K562 (cell line): ENCODE measurements around the gene OR2S2. TPM values are rescaled to one million over a fixed set of nuclear protein-coding genes. Genes with fewer than 3 reads are reported as not detected.
A peak's percentile ranks its signal among the peaks of the same experiment; 100 is the strongest.

Experiments
- ATAC-seq: fragments of 200-7000 bp; cut with Tn5 transposase; 3 replicates; pipeline ENCODE4 v1.9.1; 2020; ENCODE audit warnings: moderate library complexity
- BruUV-seq: library from RNA; stranded (reverse); fragments of 400-500 nt; replicated peaks from 2 replicates; lab custom pipeline; 2021; lab: Mats Ljungman, UMichigan
- CTCF ChIA-PET: fragments of 300-600 bp; formaldehyde crosslinking; extraction: SDS; loops from one replicate; lab custom pipeline; 2021; ENCODE audit warnings: low intra/inter-chr PET ratio; lab: Yijun Ruan, JAX
- POLR2A ChIA-PET: fragments of 300-600, 350-650 bp; sonication (Branson Sonifier 250); formaldehyde crosslinking; extraction: SDS; loops from one replicate; lab custom pipeline; 2021; ENCODE audit warnings: antibody characterized with exemption, inconsistent platforms; lab: Yijun Ruan, JAX
- DNase-seq, 4 experiments: peaks; one replicate each; pipeline versions ENCODE4 v3.0.0 to v3.0.0-alpha.2; 2011 to 2018; ENCODE audit warnings: low spot score in 3 of 4, mixed read lengths in 3 of 4; ENCODE audit errors: extremely low read depth in 1 of 4
- FAIRE-seq: peaks from 2 replicates; lab custom pipeline; 2011; peaks lifted over from hg19 to GRCh38; lab: Jason Lieb, UNC
- H2AFZ ChIP-seq: 2 replicates; pipeline ENCODE4 v1.6.0; 2011; ENCODE audit warnings: low read depth, low read length, control low read depth, inconsistent platforms
- H3K27ac ChIP-seq: fragments of 200-600 bp; 3 replicates; pipeline ENCODE4 v1.8.0; 2011; ENCODE audit warnings: low read depth, mild to moderate bottlenecking, control low read depth, inconsistent platforms, low read length, moderate library complexity, mixed read lengths; ENCODE audit errors: extremely low read depth
- H3K27me3 ChIP-seq, 2 experiments: fragments of 300-600 bp in 1 of 2; 2 replicates in 1 of 2; 3 replicates in 1 of 2; pipeline versions ENCODE4 v1.6.0 to v1.8.0; 2011; ENCODE audit warnings: inconsistent platforms in 2 of 2, low read length in 2 of 2, mild to moderate bottlenecking in 1 of 2, mixed read lengths in 1 of 2, moderate library complexity in 1 of 2; ENCODE audit not compliant: control insufficient read depth in 2 of 2, insufficient read depth in 2 of 2
- H3K36me3 ChIP-seq: fragments of 300-600 bp; 3 replicates; pipeline ENCODE4 v1.8.0; 2011; ENCODE audit warnings: mild to moderate bottlenecking, low read length, inconsistent platforms; ENCODE audit not compliant: control insufficient read depth, insufficient read depth
- H3K4me1 ChIP-seq, 2 experiments: fragments of 200-600 bp in 1 of 2; replicated peaks in 1 of 2; 2 replicates in 1 of 2; 3 replicates in 1 of 2; pipeline versions ENCODE4 v1.5.1 to v1.8.0; 2011; ENCODE audit warnings: inconsistent platforms in 2 of 2, low read length in 2 of 2, mild to moderate bottlenecking in 1 of 2, mixed read lengths in 1 of 2, moderate library complexity in 1 of 2; ENCODE audit not compliant: control insufficient read depth in 2 of 2, insufficient read depth in 2 of 2
- H3K4me2 ChIP-seq: 2 replicates; pipeline ENCODE4 v1.6.1; 2011; ENCODE audit warnings: low read length, control low read depth, inconsistent platforms, mixed read lengths; ENCODE audit not compliant: insufficient read depth
- H3K4me3 ChIP-seq: fragments of 200-600 bp; sonication (generic), shearing (Covaris generic); 2 replicates; pipeline ENCODE4 v1.5.1; 2016; ENCODE audit warnings: control low read depth, inconsistent platforms
- H3K79me2 ChIP-seq: fragments of 200-600 bp; 3 replicates; pipeline ENCODE4 v1.8.0; 2011; ENCODE audit warnings: low read length, inconsistent platforms; ENCODE audit not compliant: control insufficient read depth, insufficient read depth
- H3K9ac ChIP-seq, 2 experiments: 2 replicates each; pipeline versions ENCODE4 v1.6.0 to v1.6.1; 2011; ENCODE audit warnings: low read depth in 2 of 2, low read length in 2 of 2, control low read depth in 1 of 2, inconsistent platforms in 1 of 2, mild to moderate bottlenecking in 1 of 2, mixed read lengths in 1 of 2; ENCODE audit not compliant: insufficient read depth in 1 of 2
- H3K9me1 ChIP-seq: one replicate; pipeline ENCODE4 v1.6.0; 2011; ENCODE audit warnings: inconsistent platforms, mild to moderate bottlenecking, low read length, moderate library complexity; ENCODE audit not compliant: control insufficient read depth, insufficient read depth
- H3K9me3 ChIP-seq: replicated peaks from 2 replicates; pipeline ENCODE4 v1.5.1; 2011; ENCODE audit warnings: low read depth, low read length, inconsistent platforms; ENCODE audit not compliant: control insufficient read depth, insufficient read depth
- H4K20me1 ChIP-seq: replicated peaks from 2 replicates; pipeline ENCODE4 v1.6.1; 2011; ENCODE audit warnings: low read length, inconsistent platforms, mixed read lengths; ENCODE audit not compliant: control insufficient read depth, insufficient read depth
- CCAR2 ChIP-seq: fragments of 200-400 bp; formaldehyde crosslinking; IDR thresholded peaks from 2 replicates; pipeline ENCODE4 v1.6.1; 2017; ENCODE audit warnings: mild to moderate bottlenecking, low read depth, low read length
- CLOCK ChIP-seq: fragments of 250-450 bp; sonication (Bioruptor Pico); IDR thresholded peaks from 2 replicates; pipeline ENCODE4 v1.4.0; 2020; ENCODE audit warnings: mild to moderate bottlenecking, moderate library complexity, borderline replicate concordance
- CTCF ChIP-seq, 3 experiments: IDR thresholded peaks in 2 of 3; conservative IDR thresholded peaks in 1 of 3; 2 replicates each; pipeline ENCODE4 v1.5.1; 2011 to 2012; ENCODE audit warnings: low read length in 3 of 3, mild to moderate bottlenecking in 3 of 3, control low read depth in 2 of 3, improper control_type of control experiment in 1 of 3, inconsistent platforms in 1 of 3, low read depth in 1 of 3, mixed read lengths in 1 of 3, moderate library complexity in 1 of 3; ENCODE audit not compliant: insufficient read depth in 2 of 3
- WGBS: fragments of 100-300 bp; shearing (Covaris generic); methylation state at CpG from one replicate; pipeline ENCODE4 v1.1.6; 2016; ENCODE audit warnings: low coverage, mixed read lengths; ENCODE audit not compliant: insufficient coverage; ENCODE audit errors: missing lambda C conversion rate; 5-methylcytosine and 5-hydroxymethylcytosine counted together
- in situ Hi-C: fragments of 300-500 bp; cut with MboI; formaldehyde crosslinking; loops from 4 replicates; pipeline ENCODE4 v1.15.0; 2018; ENCODE audit warnings: inconsistent platforms, mixed read lengths
- intact Hi-C: fragments of 100-400 bp; cut with micrococcal nuclease; formaldehyde crosslinking; loops from 2 replicates; pipeline ENCODE4 v1.14.2; 2022
- polyA plus RNA-seq, 8 experiments: library from polyadenylated mRNA; depleted of rRNA in 4 of 8; stranded (reverse) in 5 of 8; unstranded in 3 of 8; fragments of >200 nt; fragmentation: Nextera tagmentation in 2 of 8; fragmentation: Illumina TruSeq in 1 of 8; extraction: Ambion mirVana in 2 of 8; extraction: Trizol in 1 of 8; gene quantifications; 2 replicates each; pipeline versions ENCODE4 v1.2.1 to v1.2.3, GENCODE V29; 2011 to 2014; ENCODE audit warnings: inconsistent platforms in 1 of 8, missing spikeins in 1 of 8
- total RNA-seq, 7 experiments: library from RNA; depleted of rRNA in 6 of 7; stranded (reverse); fragments of >200 nt in 6 of 7; fragmentation: Illumina TruSeq in 2 of 7; extraction: Trizol in 2 of 7; gene quantifications; 2 replicates each; pipeline versions ENCODE4 v1.2.1 to v1.2.3, GENCODE V29; 2011 to 2021; ENCODE audit warnings: low replicate concordance in 1 of 7

OR2S2 gene
- total and polyA plus RNA-seq, 9 of the 15 experiments (the other 6 are each of a cell fraction or from before 2014, with no cell fraction given): not detected

- 65% methylated on average over 5 of the region's 5 CpGs for WGBS
These were observed 15.7 kb downstream of the OR2S2 start for GRCh38 chr9:35942286-35942685.

More at GRCh38 chr9:35942286-35942685, 15.7 kb downstream of the OR2S2 start:
- H3K27me3 ChIP-seq: no peaks in the 10 kb centered on the region
- H3K79me2 ChIP-seq: no peaks in the 10 kb centered on the region
- POLR2A ChIA-PET: no interaction called here
- DNase-seq (no peak), ATAC-seq (no peak), FAIRE-seq (no peak)
- intact Hi-C loops (no loop called here), in situ Hi-C loops (no loop called here)
- no peaks in the 10 kb centered on the region; the same call in 2 of the 3 replicates for H3K36me3 ChIP-seq
- H3K4me1 ChIP-seq: peaks cover 2 to 3% of the 10 kb centered on the region in 2 experiments; a peak in 3 of 5 replicates
- H2AFZ ChIP-seq: no peak overlapping the region
- CTCF ChIA-PET: no interaction called here
- H3K9me1 ChIP-seq: no peaks in the 10 kb centered on the region
- H4K20me1 ChIP-seq: no peaks in the 10 kb centered on the region
- H3K9me3 ChIP-seq: no peaks in the 10 kb centered on the region
- H3K4me3 ChIP-seq: no peak overlapping the region
- BruUV-seq: no TSS peak
- H3K9ac ChIP-seq: no peak overlapping the region
- 0 out of 6 replicates have a peak, but pooled peaks of 1 of the 3 experiments have one; percentile 10 for TF ChIP-seq CTCF (IDR thresholded peaks at IDR 0.05 in 2 of 3, conservative IDR thresholded peaks at IDR 0.05 in 1 of 3; ENCODE audit: insufficient read depth in 2 of 3, low read depth in 1 of 3, low read length in 3 of 3)
- no peak for TF ChIP-seq CLOCK
- TF ChIP-seq CCAR2: no peak
- H3K4me2 ChIP-seq: no peak overlapping the region
- H3K27ac ChIP-seq: no peak overlapping the region
